ENCODE results near the gene MRPL48. TPM values are rescaled to one million over a fixed set of nuclear protein-coding genes. Genes with fewer than 3 reads are reported as not detected.

The MRPL48 gene
- total and polyA plus RNA-seq, 10 of the 15 experiments (the other 5 are each of a cell fraction or from before 2014, with no cell fraction given), result 46.7 to 159 (median 83.4) TPM

GRCh38 chr11:73761403-73761945, 26.2 kb upstream of the MRPL48 start:
- ATAC-seq, result peak; percentile 13
- no TSS peak for BruUV-seq (replicated peaks)
- Histone ChIP-seq H3K4me3 (peak overlapping the region; percentile 48; the same call in 1 of the 2 replicates), H3K9ac (ENCODE audit: control insufficient read depth, insufficient read depth, low read length) (peak overlapping the region; percentile 29; the same call in 1 of the 2 replicates), H3K36me3 (ENCODE audit: control insufficient read depth in 2 of 2, insufficient read depth in 2 of 2, low read length in 1 of 2) (peaks cover 0 to 2% of the 10 kb centered on the region in 2 experiments; a peak in 1 of 4 replicates), H3K79me2 (ENCODE audit: control insufficient read depth, insufficient read depth, low read length) (peaks cover 40% of the 10 kb centered on the region), H3K4me1 (ENCODE audit: control insufficient read depth, insufficient read depth, low read length) (no peaks in the 10 kb centered on the region; the same call in 1 of the 2 replicates), H4K20me1 (ENCODE audit: control insufficient read depth, insufficient read depth) (no peaks in the 10 kb centered on the region), H3K27ac (ENCODE audit: control insufficient read depth, insufficient read depth) (peak overlapping the region; percentile 68), H2AFZ (ENCODE audit: control insufficient read depth, low read depth, low read length) (peak overlapping the region; percentile 95), H3K4me2 (ENCODE audit: control insufficient read depth, insufficient read depth) (peak overlapping the region; percentile 77), H3K27me3 (replicated peaks in 1 of 2; ENCODE audit: control insufficient read depth in 2 of 2, insufficient read depth in 2 of 2, low read length in 1 of 2) (no peaks in the 10 kb centered on the region), H3K9me3 (replicated peaks; ENCODE audit: control insufficient read depth, insufficient read depth, low read length) (no peaks in the 10 kb centered on the region)
- SMC1A ChIA-PET (ENCODE audit: uncharacterized antibody, unreplicated experiment), result interaction anchor here (0.9 to 5.5 kb wide), 6 partner anchors 14 to 136 kb away, joined by 3 to 53 read pairs (median 4); partner anchors contain the start of gene MRPL48
- POLR2A ChIA-PET, result interaction anchor here (0.9 to 8.1 kb wide), 7 partner anchors 10 to 375 kb away, joined by 3 to 106 read pairs (median 4); partner anchors contain the start of genes MRPL48 and UCP2
- no peak for FAIRE-seq
- WGBS (ENCODE audit: insufficient coverage, insufficient replicate concordance, low lambda C conversion rate, missing lambda C conversion rate), result 50% methylated on average over 16 of the region's 16 CpGs
- RAD21 ChIA-PET (ENCODE audit: unreplicated experiment), result interaction anchor here (1.5 to 3.3 kb wide), 2 partner anchors 18 to 27 kb away, joined by 5 to 37 read pairs; partner anchors contain the start of gene MRPL48
- intact Hi-C loops (cut with micrococcal nuclease; ENCODE audit: unreplicated experiment), result loop anchor here (1.0 kb wide), 1 partner anchor 18 kb away; no protein-coding TSS in a partner anchor
- DNase-seq (ENCODE audit: low read depth, low spot score), result no peak
- in situ Hi-C loops (cut with MboI), result no loop called here
- CTCF ChIA-PET, result interaction anchor here (0.6 to 4.2 kb wide), 6 partner anchors 15 to 100 kb away, joined by 3 to 41 read pairs (median 3); partner anchors contain the start of gene MRPL48
- TF ChIP-seq PRDM15 (CRISPR knock-in tag; IDR thresholded peaks at IDR 0.05), result no peak
- no peak for TF ChIP-seq MYB (IDR thresholded peaks at IDR 0.05; ENCODE audit: borderline replicate concordance, low read depth, low read length)
- no peak for TF ChIP-seq CBFB (IDR thresholded peaks at IDR 0.05; ENCODE audit: low read depth)
- TF ChIP-seq MXI1 (IDR thresholded peaks at IDR 0.05; ENCODE audit: low read depth, low read length), result no peak
- no peak for TF ChIP-seq ZNF207 (IDR thresholded peaks at IDR 0.05; ENCODE audit: borderline replicate concordance)
- TF ChIP-seq CHD2 (IDR thresholded peaks at IDR 0.05; ENCODE audit: borderline replicate concordance, low read depth, low read length), result no peak
- peak; percentile 87 for TF ChIP-seq HCFC1 (IDR thresholded peaks at IDR 0.05; ENCODE audit: low read length)
- TF ChIP-seq, protein P1, sequence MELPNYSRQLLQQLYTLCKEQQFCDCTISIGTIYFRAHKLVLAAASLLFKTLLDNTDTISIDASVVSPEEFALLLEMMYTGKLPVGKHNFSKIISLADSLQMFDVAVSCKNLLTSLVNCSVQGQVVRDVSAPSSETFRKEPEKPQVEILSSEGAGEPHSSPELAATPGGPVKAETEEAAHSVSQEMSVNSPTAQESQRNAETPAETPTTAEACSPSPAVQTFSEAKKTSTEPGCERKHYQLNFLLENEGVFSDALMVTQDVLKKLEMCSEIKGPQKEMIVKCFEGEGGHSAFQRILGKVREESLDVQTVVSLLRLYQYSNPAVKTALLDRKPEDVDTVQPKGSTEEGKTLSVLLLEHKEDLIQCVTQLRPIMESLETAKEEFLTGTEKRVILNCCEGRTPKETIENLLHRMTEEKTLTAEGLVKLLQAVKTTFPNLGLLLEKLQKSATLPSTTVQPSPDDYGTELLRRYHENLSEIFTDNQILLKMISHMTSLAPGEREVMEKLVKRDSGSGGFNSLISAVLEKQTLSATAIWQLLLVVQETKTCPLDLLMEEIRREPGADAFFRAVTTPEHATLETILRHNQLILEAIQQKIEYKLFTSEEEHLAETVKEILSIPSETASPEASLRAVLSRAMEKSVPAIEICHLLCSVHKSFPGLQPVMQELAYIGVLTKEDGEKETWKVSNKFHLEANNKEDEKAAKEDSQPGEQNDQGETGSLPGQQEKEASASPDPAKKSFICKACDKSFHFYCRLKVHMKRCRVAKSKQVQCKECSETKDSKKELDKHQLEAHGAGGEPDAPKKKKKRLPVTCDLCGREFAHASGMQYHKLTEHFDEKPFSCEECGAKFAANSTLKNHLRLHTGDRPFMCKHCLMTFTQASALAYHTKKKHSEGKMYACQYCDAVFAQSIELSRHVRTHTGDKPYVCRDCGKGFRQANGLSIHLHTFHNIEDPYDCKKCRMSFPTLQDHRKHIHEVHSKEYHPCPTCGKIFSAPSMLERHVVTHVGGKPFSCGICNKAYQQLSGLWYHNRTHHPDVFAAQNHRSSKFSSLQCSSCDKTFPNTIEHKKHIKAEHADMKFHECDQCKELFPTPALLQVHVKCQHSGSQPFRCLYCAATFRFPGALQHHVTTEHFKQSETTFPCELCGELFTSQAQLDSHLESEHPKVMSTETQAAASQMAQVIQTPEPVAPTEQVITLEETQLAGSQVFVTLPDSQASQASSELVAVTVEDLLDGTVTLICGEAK (IDR thresholded peaks at IDR 0.05; ENCODE audit: borderline replicate concordance), result no peak; the same call in 1 of the 2 replicates
- TF ChIP-seq STAT3 (IDR thresholded peaks at IDR 0.05; ENCODE audit: low read depth, low read length), result no peak
- TF ChIP-seq SUPT20H (IDR thresholded peaks at IDR 0.05; ENCODE audit: borderline replicate concordance, control insufficient read depth, low read depth, low read length), result no peak
- TF ChIP-seq, protein P2, sequence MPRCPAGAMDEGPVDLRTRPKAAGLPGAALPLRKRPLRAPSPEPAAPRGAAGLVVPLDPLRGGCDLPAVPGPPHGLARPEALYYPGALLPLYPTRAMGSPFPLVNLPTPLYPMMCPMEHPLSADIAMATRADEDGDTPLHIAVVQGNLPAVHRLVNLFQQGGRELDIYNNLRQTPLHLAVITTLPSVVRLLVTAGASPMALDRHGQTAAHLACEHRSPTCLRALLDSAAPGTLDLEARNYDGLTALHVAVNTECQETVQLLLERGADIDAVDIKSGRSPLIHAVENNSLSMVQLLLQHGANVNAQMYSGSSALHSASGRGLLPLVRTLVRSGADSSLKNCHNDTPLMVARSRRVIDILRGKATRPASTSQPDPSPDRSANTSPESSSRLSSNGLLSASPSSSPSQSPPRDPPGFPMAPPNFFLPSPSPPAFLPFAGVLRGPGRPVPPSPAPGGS (IDR thresholded peaks at IDR 0.05; ENCODE audit: borderline replicate concordance, insufficient read depth, low read depth, low read length, poor library complexity, severe bottlenecking), result no peak
- TF ChIP-seq SIX5 (IDR thresholded peaks at IDR 0.05; ENCODE audit: low read depth, low read length, severe bottlenecking), result peak; percentile 80
